ENCODE results near the gene METAP2. TPM values are rescaled to one million over a fixed set of nuclear protein-coding genes. Genes with fewer than 3 reads are reported as not detected.
"Not testable (repeated sequence)": the region's sequence is repeated elsewhere in the genome, so short reads cannot be mapped to it uniquely, and the experiment has no call there.

Gene METAP2
- total RNA-seq, 1 experiment from 2014 or later: 112 TPM

GRCh38 chr12:95463776-95464175 lies 10.2 kb upstream of the METAP2 start:
- H3K9me3 Mint-ChIP-seq; ATAC-seq; DNase-seq (ENCODE audit: low spot score); H3K36me3 Mint-ChIP-seq; CTCF ChIA-PET; H3K4me1 Mint-ChIP-seq; H3K4me3 Mint-ChIP-seq; H3K27me3 Mint-ChIP-seq (ENCODE audit: low read depth); H3K27ac Mint-ChIP-seq; POLR2A ChIA-PET: not testable (repeated sequence)

DNA sequence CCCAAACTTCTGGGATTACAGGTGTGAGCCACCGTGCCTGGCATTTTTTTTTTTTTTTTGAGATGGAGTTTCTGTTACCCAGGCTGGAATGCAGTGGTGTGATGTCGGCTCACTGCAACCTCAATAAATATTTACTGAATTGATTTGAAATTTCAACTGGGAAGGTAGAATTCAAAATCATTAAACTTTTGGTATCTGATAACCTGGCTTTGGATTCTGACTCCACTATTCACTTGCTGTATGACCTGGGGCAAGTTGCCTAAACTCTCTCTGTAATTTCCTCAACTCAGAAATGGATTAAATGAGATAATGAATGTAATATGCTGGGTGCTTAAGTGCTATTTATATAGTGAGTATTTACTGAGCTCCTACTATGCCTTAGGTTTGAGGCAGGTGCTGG lies 8.7 kb upstream of the METAP2 start:
- CTCF ChIA-PET: no interaction called here
- POLR2A ChIA-PET: no interaction called here
- TF ChIP-seq, protein P1, sequence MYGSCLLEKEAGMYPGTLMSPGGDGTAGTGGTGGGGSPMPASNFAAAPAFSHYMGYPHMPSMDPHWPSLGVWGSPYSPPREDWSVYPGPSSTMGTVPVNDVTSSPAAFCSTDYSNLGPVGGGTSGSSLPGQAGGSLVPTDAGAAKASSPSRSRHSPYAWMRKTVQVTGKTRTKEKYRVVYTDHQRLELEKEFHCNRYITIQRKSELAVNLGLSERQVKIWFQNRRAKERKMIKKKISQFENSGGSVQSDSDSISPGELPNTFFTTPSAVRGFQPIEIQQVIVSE (CRISPR knock-in tag; IDR thresholded peaks at IDR 0.05; ENCODE audit: borderline replicate concordance): no peak
- no peak for TF ChIP-seq CBFB (CRISPR knock-in tag; IDR thresholded peaks at IDR 0.05; ENCODE audit: low read depth)
- no peak for TF ChIP-seq ZNF138 (CRISPR knock-in tag; conservative IDR thresholded peaks at IDR 0.05)
- TF ChIP-seq FOXJ3 (CRISPR knock-in tag; IDR thresholded peaks at IDR 0.05; ENCODE audit: borderline replicate concordance): no peak
- no peak for TF ChIP-seq NFATC4 (CRISPR knock-in tag; IDR thresholded peaks at IDR 0.05)
- TF ChIP-seq, protein P2, sequence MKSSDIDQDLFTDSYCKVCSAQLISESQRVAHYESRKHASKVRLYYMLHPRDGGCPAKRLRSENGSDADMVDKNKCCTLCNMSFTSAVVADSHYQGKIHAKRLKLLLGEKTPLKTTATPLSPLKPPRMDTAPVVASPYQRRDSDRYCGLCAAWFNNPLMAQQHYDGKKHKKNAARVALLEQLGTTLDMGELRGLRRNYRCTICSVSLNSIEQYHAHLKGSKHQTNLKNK (CRISPR knock-in tag; IDR thresholded peaks at IDR 0.05): no peak
- TF ChIP-seq ATF6 (CRISPR knock-in tag; IDR thresholded peaks at IDR 0.05): no peak
- TF ChIP-seq, protein P3, sequence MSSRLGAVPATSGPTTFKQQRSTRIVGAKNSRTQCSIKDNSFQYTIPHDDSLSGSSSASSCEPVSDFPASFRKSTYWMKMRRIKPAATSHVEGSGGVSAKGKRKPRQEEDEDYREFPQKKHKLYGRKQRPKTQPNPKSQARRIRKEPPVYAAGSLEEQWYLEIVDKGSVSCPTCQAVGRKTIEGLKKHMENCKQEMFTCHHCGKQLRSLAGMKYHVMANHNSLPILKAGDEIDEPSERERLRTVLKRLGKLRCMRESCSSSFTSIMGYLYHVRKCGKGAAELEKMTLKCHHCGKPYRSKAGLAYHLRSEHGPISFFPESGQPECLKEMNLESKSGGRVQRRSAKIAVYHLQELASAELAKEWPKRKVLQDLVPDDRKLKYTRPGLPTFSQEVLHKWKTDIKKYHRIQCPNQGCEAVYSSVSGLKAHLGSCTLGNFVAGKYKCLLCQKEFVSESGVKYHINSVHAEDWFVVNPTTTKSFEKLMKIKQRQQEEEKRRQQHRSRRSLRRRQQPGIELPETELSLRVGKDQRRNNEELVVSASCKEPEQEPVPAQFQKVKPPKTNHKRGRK (CRISPR knock-in tag; IDR thresholded peaks at IDR 0.05; ENCODE audit: borderline replicate concordance): no peak
- Mint-ChIP-seq H3K36me3 (no peaks in the 10 kb centered on the region), H3K9me3 (no peaks in the 10 kb centered on the region), H3K27ac (no peak overlapping the region), H3K4me1 (no peaks in the 10 kb centered on the region), H3K4me3 (no peak overlapping the region), H3K27me3 (ENCODE audit: low read depth) (no peaks in the 10 kb centered on the region; the same call in 1 of the 2 replicates)
- DNase-seq (ENCODE audit: low spot score): no peak
- ATAC-seq: no peak

DNA sequence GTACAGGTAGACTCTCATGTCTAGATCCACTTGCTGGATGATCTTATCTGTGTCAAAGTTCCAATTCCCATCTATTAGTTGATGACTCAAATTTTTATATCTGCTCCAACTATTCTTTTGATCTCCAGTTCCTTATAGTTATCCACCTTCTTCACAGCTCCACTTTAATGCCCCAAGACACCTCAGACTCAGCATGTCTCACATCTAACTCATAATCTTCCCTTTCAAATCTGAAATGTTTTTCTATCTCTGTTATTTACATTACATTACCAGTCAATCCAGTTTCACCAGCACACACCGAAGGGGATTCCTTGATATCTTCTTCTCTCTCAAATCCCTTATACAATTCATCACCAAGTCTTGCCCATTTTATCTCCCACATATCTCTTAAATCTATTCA lies 3.7 kb upstream of the METAP2 start:
- ChIA-PET POLR2A (interaction anchor here (0.7 kb wide), 1 partner anchor 101 kb away, joined by 3 read pairs; no protein-coding TSS in a partner anchor), CTCF (no interaction called here)
- Mint-ChIP-seq H3K27ac (no peak overlapping the region), H3K9me3 (no peaks in the 10 kb centered on the region), H3K4me1 (peaks cover 11% of the 10 kb centered on the region; the same call in 1 of the 2 replicates), H3K4me3 (no peak overlapping the region), H3K27me3 (ENCODE audit: low read depth) (peaks cover 2% of the 10 kb centered on the region; the same call in 1 of the 2 replicates), H3K36me3 (peaks cover 2% of the 10 kb centered on the region; the same call in 1 of the 2 replicates)
- DNase-seq (ENCODE audit: low spot score) (no peak), ATAC-seq (no peak)
- TF ChIP-seq RORB (CRISPR knock-in tag; IDR thresholded peaks at IDR 0.05) (no peak), ESRRA (CRISPR knock-in tag; IDR thresholded peaks at IDR 0.05; ENCODE audit: borderline replicate concordance) (no peak)

- peak; percentile 10 for ATAC-seq
These were observed 595 bp upstream of the METAP2 start for GRCh38 chr12:95473231-95473883.

More at GRCh38 chr12:95473231-95473883, 595 bp upstream of the METAP2 start:
- peaks cover 2% of the 10 kb centered on the region; the same call in 1 of the 2 replicates for H3K27me3 Mint-ChIP-seq (ENCODE audit: low read depth)
- peak; percentile 6; the same call in 1 of the 2 replicates for TF ChIP-seq NFATC4 (CRISPR knock-in tag; IDR thresholded peaks at IDR 0.05)
- TF ChIP-seq SP1 (CRISPR knock-in tag; conservative IDR thresholded peaks at IDR 0.05): no peak
- H3K9me3 Mint-ChIP-seq: no peaks in the 10 kb centered on the region
- ChIA-PET CTCF (interaction anchor here (0.5 to 1.7 kb wide), 6 partner anchors 27 to 400 kb away, joined by 3 to 12 read pairs (median 5); partner anchors contain the start of gene NR2C1), POLR2A (interaction anchor here (0.6 to 2.3 kb wide), 8 partner anchors 10 to 400 kb away, joined by 3 to 13 read pairs (median 4); partner anchors contain the start of genes FGD6, NR2C1 and VEZT)
- no peak for DNase-seq (ENCODE audit: low spot score)
- H3K4me3 Mint-ChIP-seq: peak overlapping the region; percentile 100
- H3K4me1 Mint-ChIP-seq: peaks cover 17% of the 10 kb centered on the region
- peak overlapping the region; percentile 100 for H3K27ac Mint-ChIP-seq
- H3K36me3 Mint-ChIP-seq: peaks cover 27% of the 10 kb centered on the region

All from WTC11 (cell line).